Measurements from ENCODE around the gene METTL22.

Gene METTL22

GRCh38 chr16:8669481-8669880, 48.0 kb downstream of the METTL22 start:
- DNase-seq: no peak

GRCh38 chr16:8670014-8670560, 48.6 kb downstream of the METTL22 start:
- DNase-seq: no peak

GRCh38 chr16:8673611-8674412, 52.3 kb downstream of the METTL22 start:
- DNase-seq: no peak

- DNase-seq: peak; percentile 68
Measured at GRCh38 chr16:8674413-8675022, 53.0 kb downstream of the METTL22 start, which contains the start of gene ABAT. Gene ABAT, plus strand, starts transcription at chr16:8674617. Its CDS starts 61,123 bp downstream, at chr16:8735740.

- DNase-seq: no peak
Measured at GRCh38 chr16:8675183-8676159, 54.0 kb downstream of the METTL22 start.

GRCh38 chr16:8676160-8676547, 54.7 kb downstream of the METTL22 start:
- DNase-seq: no peak

GRCh38 chr16:8676737-8677375, 55.4 kb downstream of the METTL22 start:
- DNase-seq: no peak

GRCh38 chr16:8677481-8677880, 56.0 kb downstream of the METTL22 start:
- no peak for DNase-seq

GRCh38 chr16:8678068-8678927, 56.8 kb downstream of the METTL22 start:
- DNase-seq: no peak

- DNase-seq: no peak
Measured at GRCh38 chr16:8679151-8679550, 57.7 kb downstream of the METTL22 start.

- DNase-seq: no peak
Measured at GRCh38 chr16:8682551-8683259, 61.2 kb downstream of the METTL22 start.

- no peak for DNase-seq
Measured at GRCh38 chr16:8683640-8684039, 62.1 kb downstream of the METTL22 start.

GRCh38 chr16:8685617-8686016, 64.1 kb downstream of the METTL22 start:
- peak; percentile 19 for DNase-seq

GRCh38 chr16:8686031-8686621, 64.6 kb downstream of the METTL22 start:
- DNase-seq: peak; percentile 31

GRCh38 chr16:8686879-8687278, 65.4 kb downstream of the METTL22 start:
- DNase-seq: peak; percentile 16

GRCh38 chr16:8689686-8690085, 68.2 kb downstream of the METTL22 start:
- DNase-seq: no peak

GRCh38 chr16:8691728-8692127, 70.2 kb downstream of the METTL22 start:
- no peak for DNase-seq

- DNase-seq: no peak
Measured at GRCh38 chr16:8694795-8695728, 73.6 kb downstream of the METTL22 start.

GRCh38 chr16:8696880-8697279, 75.4 kb downstream of the METTL22 start:
- DNase-seq: no peak

All from NCI-H510A treated with DMSO at 0.1 percent for 48 hours (cell line).